ENCODE results near the gene SGTB.

DNA sequence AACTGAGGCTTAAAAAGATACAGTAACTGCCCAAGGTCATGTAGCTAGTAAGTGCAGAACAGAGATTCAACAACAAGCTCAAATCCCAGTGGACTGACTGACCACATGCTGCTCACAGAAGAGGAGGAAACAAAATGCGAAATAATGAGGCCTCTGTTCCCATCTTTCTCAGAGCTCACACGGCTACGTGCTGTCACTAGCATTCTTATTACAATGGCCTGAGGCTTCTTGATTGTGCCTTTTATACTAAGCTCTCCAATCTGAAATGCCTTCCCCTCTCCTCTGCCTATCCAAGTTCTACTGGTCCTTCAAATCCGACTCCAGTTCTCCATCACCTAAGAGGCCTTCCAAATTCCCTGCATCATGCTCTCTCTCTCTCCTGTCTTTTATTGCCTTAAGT, 26.0 kb downstream of the SGTB start:
- TF ChIP-seq, protein P1, sequence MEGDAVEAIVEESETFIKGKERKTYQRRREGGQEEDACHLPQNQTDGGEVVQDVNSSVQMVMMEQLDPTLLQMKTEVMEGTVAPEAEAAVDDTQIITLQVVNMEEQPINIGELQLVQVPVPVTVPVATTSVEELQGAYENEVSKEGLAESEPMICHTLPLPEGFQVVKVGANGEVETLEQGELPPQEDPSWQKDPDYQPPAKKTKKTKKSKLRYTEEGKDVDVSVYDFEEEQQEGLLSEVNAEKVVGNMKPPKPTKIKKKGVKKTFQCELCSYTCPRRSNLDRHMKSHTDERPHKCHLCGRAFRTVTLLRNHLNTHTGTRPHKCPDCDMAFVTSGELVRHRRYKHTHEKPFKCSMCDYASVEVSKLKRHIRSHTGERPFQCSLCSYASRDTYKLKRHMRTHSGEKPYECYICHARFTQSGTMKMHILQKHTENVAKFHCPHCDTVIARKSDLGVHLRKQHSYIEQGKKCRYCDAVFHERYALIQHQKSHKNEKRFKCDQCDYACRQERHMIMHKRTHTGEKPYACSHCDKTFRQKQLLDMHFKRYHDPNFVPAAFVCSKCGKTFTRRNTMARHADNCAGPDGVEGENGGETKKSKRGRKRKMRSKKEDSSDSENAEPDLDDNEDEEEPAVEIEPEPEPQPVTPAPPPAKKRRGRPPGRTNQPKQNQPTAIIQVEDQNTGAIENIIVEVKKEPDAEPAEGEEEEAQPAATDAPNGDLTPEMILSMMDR (conservative IDR thresholded peaks at IDR 0.05), result no peak
- TF ChIP-seq EZH2 (IDR thresholded peaks at IDR 0.05; ENCODE audit: low read depth), result no peak
